COLO829 (cell line): ENCODE data around the gene POLRMT.
"Not testable (repeated sequence)": the region's sequence is repeated elsewhere in the genome, so short reads cannot be mapped to it uniquely, and the experiment has no call there.

Experiments used
- DNase-seq: peaks from one replicate; pipeline ENCODE4 v3.0.0; 2012; ENCODE audit warnings: low spot score

Gene POLRMT

DNA sequence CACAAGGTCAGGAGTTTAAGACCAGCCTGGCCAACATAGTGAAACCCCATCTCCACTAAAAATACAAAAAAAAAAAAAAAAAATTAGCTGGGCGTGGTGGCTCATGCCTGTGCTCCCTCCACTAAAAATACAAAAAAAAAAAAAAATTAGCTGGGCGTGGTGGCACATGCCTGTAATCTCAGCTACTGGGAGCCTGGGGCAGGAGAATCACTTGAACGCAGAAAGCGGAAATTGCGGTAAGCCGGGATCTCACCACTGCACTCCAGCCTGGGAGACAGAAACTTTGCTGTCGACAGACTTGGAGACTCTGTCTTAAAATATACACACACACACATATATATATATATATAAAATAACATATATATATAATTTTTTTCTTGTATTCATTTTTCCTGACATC lies 6.8 kb downstream of the POLRMT start:
- not testable (repeated sequence) for DNase-seq

DNA sequence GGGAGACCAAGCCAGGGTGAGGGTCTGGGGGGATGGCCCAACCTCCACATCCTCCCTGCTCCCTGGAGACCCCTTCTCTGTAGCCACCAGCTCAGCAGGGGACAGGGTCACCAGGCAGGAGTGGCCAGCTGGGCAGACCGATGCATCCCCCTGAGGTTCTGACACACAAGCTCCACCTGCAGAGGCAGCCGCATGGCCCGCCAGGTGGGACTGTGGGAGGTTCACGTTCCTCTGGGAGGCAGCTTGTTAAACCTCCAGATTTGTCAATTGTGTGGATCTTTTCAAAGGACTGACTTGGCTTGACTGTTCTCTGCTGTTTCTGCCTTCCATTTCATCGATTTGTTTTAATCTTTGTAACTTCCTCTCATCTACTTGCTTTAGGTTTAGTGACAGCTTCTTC lies 8.1 kb downstream of the POLRMT start:
- DNase-seq = no peak

DNA sequence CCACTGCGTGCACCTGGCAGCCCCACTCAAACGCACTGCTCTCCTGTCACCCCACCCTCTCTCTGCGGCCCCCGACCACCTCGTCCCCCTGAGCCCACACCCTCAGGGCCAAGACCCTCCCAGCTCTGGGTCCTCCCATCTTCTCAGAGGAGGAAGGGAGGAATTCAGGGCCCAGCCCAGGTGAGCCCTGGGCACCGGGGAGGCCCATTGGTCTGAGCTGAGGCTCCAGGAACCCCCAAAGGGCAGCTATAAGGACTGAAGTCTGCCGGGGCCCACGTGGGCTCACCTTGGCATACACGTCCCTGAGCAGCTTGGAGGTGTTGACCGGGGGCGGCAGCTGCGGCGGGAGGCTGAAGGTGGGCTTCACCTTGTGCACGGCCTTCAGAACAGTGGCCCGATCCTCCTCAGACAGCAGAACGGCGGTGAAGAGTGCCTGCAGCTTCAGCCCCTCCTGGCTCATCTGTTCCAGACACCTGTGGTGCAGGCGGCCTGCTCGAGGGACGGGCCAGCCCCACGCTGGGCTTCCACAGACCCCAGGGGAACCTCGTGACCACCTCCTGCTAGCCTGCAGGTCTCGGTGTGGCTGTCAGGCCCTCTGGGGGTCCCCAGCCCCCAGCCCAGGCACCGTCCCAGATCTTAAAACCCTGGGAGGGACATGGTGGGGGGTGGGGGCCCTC lies 8.8 kb downstream of the POLRMT start:
- DNase-seq = no peak

DNA sequence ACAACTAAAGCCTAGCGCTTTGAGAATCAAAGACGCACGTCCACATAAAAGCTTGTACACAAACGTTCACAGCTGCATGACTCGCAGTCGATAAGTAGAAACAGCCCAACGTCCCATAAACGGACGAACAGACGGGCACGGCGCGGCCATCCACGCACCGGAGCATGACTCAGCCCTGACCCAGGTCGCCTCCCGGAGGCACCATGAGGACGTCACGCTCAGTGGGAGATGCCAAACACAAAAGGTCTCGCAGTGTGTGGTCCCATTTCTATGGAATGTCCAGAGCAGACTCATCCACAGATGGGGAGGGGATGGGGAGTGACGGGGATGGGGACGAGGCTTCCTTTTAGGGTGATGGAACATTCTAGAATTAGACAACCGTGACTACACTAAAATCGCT lies 9.4 kb downstream of the POLRMT start:
- DNase-seq = no peak

DNA sequence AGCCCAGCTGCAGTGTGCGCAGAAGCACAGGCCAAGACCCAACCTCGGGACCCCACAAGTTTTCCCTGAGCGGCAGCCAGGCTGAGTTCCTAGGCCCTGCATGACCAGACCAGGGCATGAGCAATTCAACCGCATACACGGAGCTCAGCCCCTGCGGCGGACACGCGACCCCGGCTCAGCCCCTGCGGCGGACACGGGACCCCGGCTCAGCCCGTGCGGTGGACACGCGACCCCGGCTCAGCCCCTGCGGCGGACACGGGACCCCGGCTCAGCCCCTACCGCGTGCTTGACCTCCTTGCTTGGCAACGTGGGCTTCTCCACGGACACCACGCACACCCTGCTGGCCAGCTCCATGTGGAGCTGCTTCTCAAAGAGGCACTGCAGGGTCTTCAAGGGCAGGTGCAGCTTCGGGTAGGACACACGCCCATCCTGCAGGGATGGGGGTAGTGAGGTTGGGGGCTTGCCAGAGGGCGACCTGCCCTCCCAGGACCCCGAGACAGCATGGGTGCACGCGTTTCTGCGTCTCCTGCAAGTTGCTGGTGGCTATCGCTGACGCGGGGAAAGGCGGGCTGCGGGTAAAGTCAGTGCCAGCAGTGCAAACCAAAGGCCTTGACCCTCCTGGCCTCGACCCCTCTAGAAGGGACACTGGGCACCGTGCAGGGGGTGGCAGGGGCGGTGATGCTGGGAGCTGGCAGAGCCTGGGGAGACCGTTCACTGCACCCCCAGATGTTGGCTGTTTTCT lies 10.0 kb downstream of the POLRMT start:
- DNase-seq = no peak

DNA sequence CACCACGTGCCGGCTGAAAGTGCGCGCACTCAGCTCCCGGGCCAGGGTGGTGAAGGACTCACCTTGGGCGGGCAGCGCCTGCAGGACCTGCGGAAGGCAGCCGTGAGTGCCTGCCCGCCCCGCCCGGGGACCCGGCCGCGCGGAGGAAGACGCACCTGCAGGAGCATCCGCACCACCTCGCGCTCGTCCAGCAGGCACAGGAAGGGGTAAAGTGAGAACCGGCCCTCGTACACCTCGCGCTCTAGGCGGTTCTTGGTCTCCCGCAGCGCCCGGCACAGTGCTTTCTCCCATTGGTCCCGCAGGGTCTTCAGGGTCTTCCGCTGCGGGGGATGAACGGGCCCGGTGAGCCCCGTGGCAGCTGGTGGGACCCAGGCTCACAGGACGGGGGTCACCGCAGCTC lies 10.7 kb downstream of the POLRMT start:
- no peak for DNase-seq

DNA sequence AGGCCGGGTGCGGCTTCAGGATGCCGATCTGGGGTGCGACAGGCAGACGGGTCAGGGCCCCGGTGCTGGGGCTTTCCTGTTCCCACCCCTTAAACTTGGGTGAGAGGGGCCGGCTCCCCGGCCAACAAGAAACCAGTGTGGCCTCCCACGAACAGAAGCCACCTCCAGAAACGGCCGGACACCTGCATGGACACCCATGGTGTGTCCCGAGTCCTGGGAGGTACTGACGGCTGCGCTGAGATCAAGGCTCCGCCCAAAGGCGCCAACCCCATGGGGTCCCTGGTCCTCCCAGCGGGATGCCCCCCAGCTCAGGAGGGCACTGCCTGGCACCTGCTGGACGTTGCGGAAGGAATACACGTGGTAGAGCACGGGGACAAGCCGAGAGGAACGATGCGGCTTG lies 11.5 kb downstream of the POLRMT start:
- DNase-seq = no peak

DNA sequence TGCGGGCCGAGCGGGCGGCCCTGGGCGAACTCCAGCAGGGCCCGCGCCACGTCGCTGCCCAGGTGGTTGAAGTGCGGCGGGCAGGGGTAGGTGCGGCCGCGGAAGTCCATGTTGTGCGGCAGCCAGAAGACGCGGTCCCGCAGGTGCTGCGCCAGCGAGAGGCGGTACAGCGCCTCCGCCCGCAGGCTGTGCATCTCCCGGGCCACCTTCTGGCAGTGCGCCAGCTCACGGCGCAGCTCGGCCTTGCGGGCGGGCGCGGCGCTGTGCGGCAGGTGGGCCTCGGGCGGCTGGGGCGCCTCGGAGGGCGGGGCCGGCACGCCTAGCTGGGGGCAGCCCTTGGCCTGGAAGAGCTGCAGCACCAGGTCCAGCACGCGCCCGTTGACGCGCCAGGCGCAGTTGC lies 12.1 kb downstream of the POLRMT start:
- DNase-seq = not testable (repeated sequence)

DNA sequence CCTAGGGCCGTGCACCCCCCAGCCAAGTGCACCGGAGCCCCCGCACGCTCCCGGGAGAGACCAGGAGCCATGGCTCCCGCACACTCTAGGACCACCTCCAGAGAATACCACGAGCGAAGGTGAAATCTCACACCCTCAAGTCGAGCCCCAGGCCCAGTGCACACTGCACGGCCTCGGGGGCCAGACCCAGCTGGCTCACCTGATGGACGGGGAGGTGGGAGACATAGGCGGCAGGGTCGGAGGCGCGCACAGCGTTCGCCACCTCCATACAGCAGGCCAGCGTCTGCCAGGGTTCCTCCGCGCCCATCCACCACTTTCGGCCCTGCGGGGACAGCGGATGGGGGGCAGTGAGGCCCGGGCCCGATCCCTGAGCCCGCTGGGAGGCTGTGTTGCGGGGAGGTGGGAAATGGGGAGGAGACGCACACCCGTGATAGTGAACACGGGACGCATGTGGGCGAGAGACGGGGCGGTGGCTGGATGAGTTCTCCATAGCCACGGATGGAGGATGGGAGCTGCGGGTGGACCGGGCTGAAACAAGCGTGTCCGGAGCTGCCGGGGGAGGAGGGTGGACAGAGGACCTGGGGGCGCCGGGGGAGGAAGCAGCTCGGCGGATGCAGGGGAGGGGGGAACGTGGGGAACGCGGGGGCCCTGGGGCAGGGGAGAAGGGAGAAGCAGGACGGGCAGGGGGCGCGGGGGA lies 13.0 kb downstream of the POLRMT start:
- DNase-seq = no peak

DNA sequence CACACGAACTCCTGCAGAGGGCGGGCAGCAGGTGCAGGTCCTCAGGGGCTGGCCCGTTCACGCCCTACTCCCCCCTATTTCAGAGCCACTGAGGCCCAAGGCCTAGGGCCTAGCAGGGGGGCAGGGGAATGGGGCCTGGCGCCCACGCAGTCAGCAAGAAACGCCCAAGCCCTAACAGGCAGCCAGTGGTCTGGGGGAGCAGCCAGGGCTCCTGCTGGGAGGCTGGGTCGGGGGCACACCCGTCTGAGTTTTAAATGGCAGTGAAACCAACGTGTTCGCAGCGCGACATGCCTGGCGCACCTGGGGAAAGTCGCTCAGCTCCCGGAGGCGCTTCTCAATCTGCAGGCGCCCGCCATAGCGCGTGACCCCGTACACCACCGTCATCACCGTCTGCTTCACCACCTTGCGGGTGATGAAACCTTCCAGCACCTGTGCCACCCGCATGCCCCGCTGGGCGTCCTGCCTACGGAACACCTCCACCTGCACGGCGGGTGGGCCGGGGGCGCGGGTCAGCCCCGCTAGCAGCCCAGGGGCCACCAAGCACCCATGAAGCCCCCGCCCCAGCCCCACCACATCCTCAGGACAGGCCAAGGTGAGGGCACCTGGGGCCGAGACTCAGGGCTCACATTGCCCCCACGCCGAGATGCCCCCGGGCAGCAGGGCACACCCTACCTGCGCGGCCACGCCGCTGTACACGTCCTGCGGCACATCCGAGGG lies 13.9 kb downstream of the POLRMT start:
- DNase-seq = no peak

DNA sequence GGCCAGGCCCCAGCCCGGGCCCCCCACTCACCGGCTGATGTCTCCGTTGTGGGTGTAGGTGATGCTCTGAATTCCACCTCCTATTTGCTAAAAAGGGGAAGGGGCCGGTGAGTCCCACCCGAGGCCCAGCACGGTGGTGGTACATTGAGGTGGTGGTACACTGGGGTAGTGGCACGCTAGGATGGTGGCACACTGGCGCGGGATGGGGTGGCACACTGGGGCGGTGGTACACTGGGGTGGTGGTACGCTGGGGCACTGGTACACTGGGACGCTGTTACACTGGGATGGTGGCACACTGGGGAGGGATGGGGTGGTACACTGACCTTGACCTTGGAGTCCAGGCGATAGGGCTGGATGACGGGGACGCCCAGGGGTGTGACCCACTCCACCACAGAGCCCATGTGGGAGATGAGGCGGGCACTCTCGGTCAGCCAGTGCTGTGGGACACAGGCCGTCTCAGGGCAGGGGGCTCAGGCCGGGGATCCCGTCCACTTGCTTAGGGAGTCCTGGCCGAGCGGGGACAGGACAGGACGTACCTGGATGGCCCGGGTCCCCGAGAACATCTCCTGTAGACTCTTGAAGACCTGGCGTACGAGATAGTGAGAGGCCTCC lies 14.6 kb downstream of the POLRMT start:
- no peak for DNase-seq

DNA sequence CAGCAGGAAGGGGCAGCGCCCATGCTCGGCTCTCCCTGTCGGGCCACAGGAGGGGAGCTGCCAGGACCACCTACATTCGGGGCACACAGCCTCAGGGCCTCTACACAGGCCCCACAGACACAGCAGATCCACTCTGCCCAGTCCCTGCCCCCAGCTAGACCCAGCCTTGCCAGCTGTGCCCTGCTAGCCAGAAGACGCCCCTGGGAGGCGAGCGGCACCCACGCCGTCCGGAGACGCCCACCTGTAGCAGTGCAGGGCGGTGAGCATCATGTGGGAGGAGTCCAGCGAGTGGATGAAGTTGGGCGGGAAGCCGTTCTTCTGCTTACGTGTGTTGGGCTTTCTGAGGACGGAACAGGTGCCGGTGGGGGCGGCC lies 15.1 kb downstream of the POLRMT start:
- no peak for DNase-seq

DNA sequence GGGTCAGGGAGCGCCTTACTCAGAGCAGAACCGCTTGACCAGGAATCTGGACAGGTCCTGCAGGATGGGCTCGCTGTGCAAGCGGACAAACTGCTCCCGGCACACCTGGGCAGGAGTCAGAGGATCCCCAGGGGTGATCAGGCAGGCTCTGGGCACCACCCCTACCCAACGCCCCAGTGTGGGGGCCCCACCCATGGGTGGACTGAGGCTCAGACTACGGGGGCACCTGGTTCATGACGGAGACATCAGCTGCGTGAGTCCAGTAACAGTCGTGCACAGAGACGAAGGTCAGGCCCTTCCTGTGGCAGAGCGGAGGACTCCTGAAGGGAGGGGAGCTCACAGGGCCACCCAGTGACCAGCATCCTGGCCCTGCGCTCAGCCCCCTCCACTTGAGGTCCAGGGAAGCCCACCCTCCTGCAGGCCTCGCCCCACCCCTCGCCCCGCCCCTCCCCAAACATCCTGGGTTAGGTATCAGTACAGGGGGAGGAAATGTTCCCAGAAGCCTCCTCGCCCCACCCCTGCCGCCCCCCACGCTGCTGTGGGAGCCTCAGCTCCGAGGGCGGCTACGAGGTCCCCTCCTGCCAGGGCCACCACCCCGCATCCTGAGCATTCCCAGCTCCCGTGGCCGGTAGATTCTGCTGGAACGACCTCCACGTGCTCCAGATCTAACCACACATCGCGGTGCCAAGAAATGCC lies 15.6 kb downstream of the POLRMT start:
- no peak for DNase-seq

DNA sequence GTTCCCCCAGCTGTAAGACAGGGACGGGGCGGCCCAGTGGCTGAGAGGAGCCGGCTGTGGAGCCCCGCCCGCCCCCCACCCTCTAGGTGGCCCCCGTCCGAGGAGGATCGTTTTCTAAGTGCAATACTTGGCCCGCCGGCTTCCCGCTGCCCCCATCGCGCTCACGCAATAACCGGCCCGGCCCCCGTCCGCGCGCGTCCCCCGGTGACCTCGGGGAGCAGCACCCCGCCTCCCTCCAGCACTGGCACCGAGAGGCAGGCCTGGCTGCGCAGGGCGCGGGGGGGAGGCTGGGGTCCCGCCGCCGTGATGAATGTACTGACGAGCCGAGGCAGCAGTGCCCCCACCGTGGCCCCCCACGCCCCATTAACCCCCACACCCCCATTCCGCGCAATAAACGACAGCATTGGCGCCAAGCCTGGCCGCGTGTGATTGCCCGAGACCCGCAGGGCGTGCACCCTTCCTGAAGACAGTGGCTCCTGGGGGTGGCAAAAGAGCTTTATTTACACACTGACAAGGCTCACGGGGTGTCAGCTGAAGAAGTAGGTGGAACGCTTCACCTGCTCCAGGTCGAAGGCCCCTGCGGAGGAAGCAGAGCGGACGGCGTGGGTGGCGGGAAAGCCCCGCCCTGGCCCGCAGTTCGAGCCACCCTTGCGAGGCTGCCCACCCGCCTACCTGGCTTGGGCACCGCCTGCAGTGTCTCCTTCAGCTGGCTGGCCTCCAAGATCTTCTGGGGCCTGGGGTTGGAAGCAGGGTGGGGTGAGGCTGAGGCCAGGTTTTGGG lies 16.4 kb downstream of the POLRMT start:
- DNase-seq = no peak

DNA sequence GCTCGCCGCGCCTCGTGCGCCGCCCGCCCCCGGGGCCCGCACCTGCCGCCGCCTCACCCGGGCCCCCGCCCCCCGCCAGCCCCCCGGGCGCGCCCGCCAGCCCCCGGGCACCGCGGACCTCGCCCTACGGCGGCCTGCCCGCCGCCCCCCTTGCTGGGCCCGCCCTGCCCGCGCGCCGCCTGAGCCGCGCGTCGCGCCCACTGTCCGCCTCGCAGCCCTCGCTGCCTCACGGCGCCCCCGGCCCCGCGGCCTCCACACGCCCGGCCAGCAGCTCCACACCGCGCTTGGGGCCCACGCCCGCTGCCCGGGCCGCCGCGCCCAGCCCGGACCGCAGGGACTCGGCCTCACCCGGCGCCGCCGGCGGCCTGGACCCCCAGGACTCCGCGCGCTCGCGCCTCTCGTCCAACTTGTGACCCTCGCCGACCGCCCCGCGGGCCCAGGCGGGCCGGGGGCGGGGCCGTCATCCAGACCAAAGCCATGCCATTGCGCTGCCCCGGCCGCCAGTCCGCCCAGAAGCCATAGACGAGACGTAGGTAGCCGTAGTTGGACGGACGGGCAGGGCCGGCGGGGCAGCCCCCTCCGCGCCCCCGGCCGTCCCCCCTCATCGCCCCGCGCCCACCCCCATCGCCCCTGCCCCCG lies 17.2 kb downstream of the POLRMT start:
- no peak for DNase-seq

DNA sequence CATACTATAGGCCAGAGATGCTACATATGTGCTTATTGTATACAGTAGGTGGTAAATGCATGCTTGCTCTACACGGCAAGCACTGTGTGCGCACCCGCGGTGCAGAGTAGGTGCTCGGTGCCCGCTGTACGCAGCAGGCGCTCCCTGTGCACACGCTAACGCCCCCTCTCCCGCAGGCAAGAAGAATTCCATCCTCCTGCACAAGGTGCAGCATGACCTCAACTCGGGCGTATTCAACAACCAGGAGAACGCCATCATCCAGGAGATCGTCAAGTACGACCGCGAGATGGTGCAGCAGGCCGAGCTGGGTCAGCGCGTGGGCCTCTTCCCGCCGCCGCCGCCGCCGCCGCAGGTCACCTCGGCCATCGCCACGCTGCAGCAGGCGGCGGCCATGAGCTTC lies 17.7 kb downstream of the POLRMT start:
- DNase-seq = no peak

DNA sequence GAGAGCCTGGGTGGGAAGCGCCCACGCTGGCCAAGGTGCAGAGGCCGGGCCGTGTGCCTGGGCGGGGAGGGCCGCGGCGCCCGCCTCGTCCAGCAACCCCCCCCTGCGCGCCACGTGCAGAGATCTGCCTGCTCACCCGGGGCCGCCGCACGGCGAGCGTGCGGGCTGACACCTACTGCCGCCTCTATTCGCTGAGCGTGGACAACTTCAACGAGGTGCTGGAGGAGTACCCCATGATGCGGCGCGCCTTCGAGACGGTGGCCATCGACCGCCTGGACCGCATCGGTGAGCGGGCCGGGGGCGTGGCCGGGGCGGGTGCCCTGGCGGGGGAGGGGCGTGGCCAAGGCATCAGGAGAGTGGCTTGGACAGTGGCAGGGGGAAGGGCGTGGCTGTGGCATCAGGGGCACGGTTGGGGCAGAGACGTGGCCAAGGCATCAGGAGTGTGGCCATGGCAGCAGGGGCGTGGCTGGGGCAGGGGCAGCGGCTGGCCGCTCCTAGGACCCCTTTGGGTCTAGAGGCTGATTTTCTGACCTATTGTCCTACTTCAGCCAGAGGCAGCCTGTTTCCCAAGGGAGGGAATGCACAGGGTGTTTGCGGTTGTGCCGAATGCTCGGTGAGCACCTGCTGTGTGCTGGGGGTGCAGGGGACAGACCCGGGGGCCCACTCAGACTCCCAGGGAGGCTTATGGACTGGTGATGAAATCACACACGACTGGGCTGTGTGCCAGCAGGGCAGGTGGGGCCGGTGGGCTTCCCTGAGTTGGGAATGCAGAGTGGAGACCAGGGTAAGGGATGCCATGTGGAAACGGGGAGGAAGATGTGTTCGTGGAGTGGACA lies 19.4 kb downstream of the POLRMT start:
- DNase-seq = no peak

DNA sequence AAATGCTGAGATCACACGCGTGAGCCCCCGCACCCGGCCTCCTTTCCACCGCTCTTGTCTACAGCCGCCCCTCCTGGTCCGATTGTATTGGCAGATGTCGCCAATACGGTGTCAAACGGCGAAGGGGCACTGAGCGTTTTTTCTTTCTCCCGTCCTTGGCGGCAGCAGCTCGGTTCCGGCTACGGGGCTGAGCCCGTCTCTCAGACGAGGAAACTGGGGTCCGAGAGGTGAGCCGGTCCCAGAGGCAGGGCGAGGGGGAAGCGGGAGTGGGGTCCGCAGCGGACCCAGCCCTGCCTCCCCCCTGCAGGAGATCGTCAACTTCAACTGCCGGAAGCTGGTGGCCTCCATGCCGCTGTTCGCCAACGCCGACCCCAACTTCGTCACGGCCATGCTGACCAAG lies 20.4 kb downstream of the POLRMT start:
- DNase-seq = no peak

DNA sequence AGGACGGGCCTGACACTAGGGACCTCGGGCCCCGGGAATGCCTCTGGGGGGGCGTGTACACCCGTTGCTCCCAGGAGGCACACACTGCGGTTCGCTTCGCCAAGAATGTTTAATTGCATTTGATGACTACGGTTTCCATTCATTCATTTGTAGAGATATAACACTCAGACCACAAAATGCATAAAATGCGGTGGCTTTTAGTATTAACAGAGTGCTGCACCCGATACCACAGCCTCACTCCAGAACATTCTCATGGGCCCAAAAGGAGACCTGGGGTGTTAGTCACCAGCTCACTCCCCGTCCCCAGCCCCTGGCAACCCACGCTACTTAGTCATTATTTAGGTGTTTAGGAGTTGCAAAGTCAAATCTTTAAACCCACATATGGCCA lies 21.9 kb downstream of the POLRMT start:
- DNase-seq = peak; percentile 43
